Hematopoietic multipotent progenitor cell (in vitro differentiated cells): ENCODE data around the gene CCL3. TPM values are rescaled to one million over a fixed set of nuclear protein-coding genes. Genes with fewer than 3 reads are reported as not detected.

Source experiments
- DNase-seq, 3 donors: peaks; one replicate each; pipeline ENCODE4 v3.0.0-alpha.2; 2011 to 2015; ENCODE audit warnings: low read depth in 2 of 3, low spot score in 2 of 3
- small RNA-seq: library from RNA; depleted of rRNA; stranded (forward); fragments of <200 nt; gene quantifications from one replicate; pipeline ENCODE3, GENCODE V24; 2012
- total RNA-seq: library from RNA; depleted of rRNA; stranded (reverse); fragments of >200 nt; gene quantifications from one replicate; pipeline ENCODE4 v1.2.3, GENCODE V29; 2012

The CCL3 gene
- total RNA-seq, 1 donor: 1.6 TPM

- no peak for DNase-seq
Measured at GRCh38 chr17:36055921-36056520, 33.9 kb downstream of the CCL3 start.

GRCh38 chr17:36055171-36055570 is 34.8 kb downstream of the CCL3 start:
- DNase-seq: no peak

GRCh38 chr17:36049643-36050042 is 40.3 kb downstream of the CCL3 start:
- no peak for DNase-seq

GRCh38 chr17:36048066-36048465 is 41.9 kb downstream of the CCL3 start:
- DNase-seq: no peak

Small RNAs within 50 kb of the gene (small RNA-seq; reads per million reads assigned to genes)
- gene RN7SL301P: not detected

Other genes starting within 250 kb of the CCL3 start
- not detected for gene HEATR9, start 221.3 kb downstream of the CCL3 start, total RNA-seq
- gene CCL5, start 209.8 kb downstream of the CCL3 start, total RNA-seq: 1.3 TPM
- gene RDM1, start 159.4 kb downstream of the CCL3 start, total RNA-seq: 0.54 TPM
- not detected for gene LYZL6, start 146.4 kb downstream of the CCL3 start, total RNA-seq
- gene CCL16, start 108.6 kb downstream of the CCL3 start, total RNA-seq: not detected
- not detected for gene CCL14, start 103.4 kb downstream of the CCL3 start, total RNA-seq
- not detected for gene CCL15, start 88.6 kb downstream of the CCL3 start, total RNA-seq
- gene CCL23, start 72.2 kb downstream of the CCL3 start, total RNA-seq: 0.81 TPM
- not detected for gene CCL18, start 25.9 kb downstream of the CCL3 start, total RNA-seq
- 1.6 TPM for gene CCL4, start 13.7 kb upstream of the CCL3 start, total RNA-seq
- 1.1 TPM for gene TBC1D3B, start 86.5 kb upstream of the CCL3 start, total RNA-seq
- 0.54 TPM for gene CCL3L1, start 106.6 kb upstream of the CCL3 start, total RNA-seq
- gene CCL4L2, start 120.9 kb upstream of the CCL3 start, total RNA-seq: not detected
- 0.54 TPM for gene TBC1D3I, start 174.4 kb upstream of the CCL3 start, total RNA-seq
- not detected for gene TBC1D3G, start 233.7 kb upstream of the CCL3 start, total RNA-seq